ENCODE data around the gene NTMT1.

NTMT1 gene

DNA sequence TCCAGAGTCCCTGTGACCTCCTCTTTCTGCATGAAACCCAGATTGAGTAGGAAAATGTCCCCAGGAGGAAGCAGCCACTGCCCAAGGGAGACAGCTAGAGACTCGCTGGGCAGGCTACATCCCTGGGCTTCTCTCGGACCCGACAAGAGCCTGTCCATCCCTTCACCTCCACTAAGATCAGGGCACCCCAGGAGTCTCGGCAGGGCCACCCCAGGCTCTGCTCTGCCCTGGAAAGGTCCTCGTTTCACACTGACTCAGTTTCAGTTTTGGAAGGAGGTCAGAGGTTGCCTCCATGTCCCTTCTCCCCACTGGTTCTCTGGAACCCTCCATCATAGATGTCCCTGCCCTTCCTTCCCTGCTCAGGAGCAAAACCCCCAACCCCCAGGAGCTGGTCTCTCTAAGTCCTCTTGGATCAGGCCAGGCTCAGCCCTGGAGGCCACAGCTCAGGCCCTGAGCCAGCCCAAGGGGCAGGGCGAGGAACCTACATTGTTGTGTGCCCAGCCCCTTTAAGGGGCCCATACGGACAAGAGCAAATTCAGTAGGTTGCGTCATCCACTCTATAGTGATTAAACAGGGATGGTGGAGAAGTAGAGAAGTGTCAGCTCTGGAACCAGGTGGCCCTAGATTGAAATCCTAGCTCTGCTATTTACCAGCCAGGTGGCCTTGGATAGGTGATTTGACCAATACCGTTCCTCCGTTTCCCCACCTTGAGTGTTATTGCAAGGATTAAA lies 42.5 kb upstream of the NTMT1 start:
- TF ChIP-seq, protein P1, sequence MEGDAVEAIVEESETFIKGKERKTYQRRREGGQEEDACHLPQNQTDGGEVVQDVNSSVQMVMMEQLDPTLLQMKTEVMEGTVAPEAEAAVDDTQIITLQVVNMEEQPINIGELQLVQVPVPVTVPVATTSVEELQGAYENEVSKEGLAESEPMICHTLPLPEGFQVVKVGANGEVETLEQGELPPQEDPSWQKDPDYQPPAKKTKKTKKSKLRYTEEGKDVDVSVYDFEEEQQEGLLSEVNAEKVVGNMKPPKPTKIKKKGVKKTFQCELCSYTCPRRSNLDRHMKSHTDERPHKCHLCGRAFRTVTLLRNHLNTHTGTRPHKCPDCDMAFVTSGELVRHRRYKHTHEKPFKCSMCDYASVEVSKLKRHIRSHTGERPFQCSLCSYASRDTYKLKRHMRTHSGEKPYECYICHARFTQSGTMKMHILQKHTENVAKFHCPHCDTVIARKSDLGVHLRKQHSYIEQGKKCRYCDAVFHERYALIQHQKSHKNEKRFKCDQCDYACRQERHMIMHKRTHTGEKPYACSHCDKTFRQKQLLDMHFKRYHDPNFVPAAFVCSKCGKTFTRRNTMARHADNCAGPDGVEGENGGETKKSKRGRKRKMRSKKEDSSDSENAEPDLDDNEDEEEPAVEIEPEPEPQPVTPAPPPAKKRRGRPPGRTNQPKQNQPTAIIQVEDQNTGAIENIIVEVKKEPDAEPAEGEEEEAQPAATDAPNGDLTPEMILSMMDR (conservative IDR thresholded peaks at IDR 0.05; ENCODE audit: low read depth, low read length): no peak
- DNase-seq (ENCODE audit: low read depth): no peak
- H3K4me3 ChIP-seq (ENCODE audit: low read length): no peak overlapping the region

DNA sequence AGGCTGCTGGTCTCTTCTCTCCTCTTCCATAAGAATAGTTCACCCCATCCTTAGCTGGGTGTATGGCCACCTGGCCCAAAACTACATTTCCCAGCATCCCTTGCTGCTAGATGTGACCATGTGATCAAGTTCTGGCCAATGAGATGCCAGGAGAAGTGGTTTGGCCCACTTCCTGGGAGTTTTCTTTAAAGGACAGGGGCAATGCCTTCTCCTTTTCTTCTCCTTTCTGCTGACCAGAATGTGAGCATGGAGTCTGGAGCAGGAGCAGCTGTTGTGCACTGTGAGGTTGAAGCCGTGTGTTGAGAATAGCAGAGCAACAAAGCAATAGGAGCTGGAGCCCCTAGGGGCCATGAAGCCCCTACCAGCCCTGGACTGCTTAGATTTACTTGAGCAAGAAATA lies 41.8 kb upstream of the NTMT1 start:
- no peak for DNase-seq (ENCODE audit: low read depth)
- TF ChIP-seq, protein P1 (conservative IDR thresholded peaks at IDR 0.05; ENCODE audit: low read depth, low read length): no peak
- no peak overlapping the region for H3K4me3 ChIP-seq (ENCODE audit: low read length)

DNA sequence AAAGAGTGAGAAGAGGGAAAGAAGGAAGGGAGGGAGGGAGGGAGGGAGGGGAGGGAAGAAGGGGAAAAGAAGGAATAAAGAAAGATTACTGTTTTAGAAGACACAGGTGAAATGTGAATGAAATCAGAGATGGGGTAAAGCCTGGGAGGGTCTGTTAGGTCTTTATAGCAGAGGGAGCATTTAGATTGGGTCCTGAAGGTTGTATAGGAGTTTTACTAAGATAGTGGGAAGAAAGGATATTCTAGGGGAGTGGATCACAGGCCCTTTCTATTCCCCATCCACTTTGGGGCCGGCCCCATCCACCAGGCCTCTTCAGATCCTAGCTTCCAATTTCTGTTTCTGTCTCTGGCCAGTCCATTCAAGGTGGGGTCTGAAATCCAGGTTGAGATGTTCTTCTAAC lies 40.6 kb upstream of the NTMT1 start:
- H3K4me3 ChIP-seq (ENCODE audit: low read length): no peak overlapping the region
- DNase-seq (ENCODE audit: low read depth): no peak
- TF ChIP-seq, protein P1 (conservative IDR thresholded peaks at IDR 0.05; ENCODE audit: low read depth, low read length): no peak

DNA sequence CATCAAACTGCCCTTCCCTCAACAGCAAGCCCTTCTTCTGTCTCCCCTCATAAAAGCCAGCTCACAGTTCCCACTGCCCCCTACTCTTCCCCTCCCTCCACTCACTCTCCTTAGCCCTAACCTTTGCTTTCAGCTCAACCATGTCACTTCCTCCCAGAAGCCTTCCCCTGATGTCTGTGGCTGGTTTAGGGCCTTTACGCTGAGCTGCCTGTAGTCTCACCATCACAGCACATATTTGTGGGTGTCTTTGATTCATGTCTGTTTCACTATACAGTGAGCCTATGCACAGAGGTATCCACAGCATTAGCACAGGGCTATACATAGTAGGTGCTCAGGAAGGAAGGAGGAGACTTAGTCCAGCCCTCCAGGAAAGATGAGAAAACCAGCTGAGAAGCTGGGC lies 39.7 kb upstream of the NTMT1 start:
- H3K4me3 ChIP-seq (ENCODE audit: low read length): no peak overlapping the region
- TF ChIP-seq, protein P1 (conservative IDR thresholded peaks at IDR 0.05; ENCODE audit: low read depth, low read length): no peak
- no peak for DNase-seq (ENCODE audit: low read depth)

- H3K4me3 ChIP-seq (ENCODE audit: low read length): no peak overlapping the region
- DNase-seq (ENCODE audit: low read depth): no peak
- TF ChIP-seq, protein P1 (conservative IDR thresholded peaks at IDR 0.05; ENCODE audit: low read depth, low read length): no peak
These were observed 39.3 kb upstream of the NTMT1 start for GRCh38 chr9:129586685-129587084.

DNA sequence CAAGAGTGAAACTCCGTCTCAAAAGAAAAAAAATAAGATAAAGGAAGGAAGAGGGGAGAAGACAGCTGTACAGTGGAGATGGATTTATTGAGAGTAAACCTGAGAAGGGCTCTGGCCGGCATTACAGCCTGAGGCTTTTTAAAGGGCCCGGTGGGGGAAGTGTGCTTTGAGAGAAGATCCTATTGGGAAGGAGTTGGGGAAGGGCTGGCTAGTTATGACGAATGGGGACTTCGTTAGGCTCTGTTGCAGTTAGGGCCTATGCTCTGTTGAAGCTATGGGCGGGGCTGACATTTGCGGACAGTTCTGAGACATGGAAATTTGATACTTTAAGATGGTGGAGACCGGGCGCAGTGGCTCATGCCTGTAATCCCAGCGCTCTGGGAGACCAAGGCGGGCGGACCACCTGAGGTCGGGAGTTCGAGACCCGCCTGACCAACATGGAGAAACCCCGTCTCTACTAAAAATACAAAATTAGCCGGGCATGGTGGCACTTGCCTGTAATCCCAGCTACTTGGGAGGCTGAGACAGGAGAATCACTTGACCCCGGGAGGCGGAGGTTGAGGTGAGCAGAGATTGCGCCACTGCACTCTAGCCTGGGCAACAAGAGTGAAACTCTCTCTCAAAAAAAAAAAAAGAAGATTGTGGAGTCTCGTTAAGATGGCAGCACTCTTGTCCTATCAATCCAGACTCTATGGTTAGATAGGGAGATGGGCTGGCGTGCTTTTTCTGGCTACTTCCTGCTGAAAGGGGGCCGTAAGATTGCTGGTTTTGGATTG lies 38.3 kb upstream of the NTMT1 start:
- TF ChIP-seq, protein P1 (conservative IDR thresholded peaks at IDR 0.05; ENCODE audit: low read depth, low read length): no peak
- no peak overlapping the region for H3K4me3 ChIP-seq (ENCODE audit: low read length)
- DNase-seq (ENCODE audit: low read depth): no peak

- TF ChIP-seq, protein P1 (conservative IDR thresholded peaks at IDR 0.05; ENCODE audit: low read depth, low read length): no peak
- H3K4me3 ChIP-seq (ENCODE audit: low read length): no peak overlapping the region
- DNase-seq (ENCODE audit: low read depth): no peak
These were observed 35.5 kb upstream of the NTMT1 start for GRCh38 chr9:129590466-129590865.
